Activated naive CD8-positive, alpha-beta T cell treated with anti-CD3 and anti-CD28 coated beads, Interleukin-2, amount 50 U/mL, for 24 hours (primary cell): ENCODE measurements around the gene MAMLD1.

ENCODE experiments used
- ATAC-seq: fragments of 150-1000 bp; cut with Tn5 transposase; one replicate; pipeline ENCODE4 v1.10.0; 2021
- DNase-seq: peaks from one replicate; pipeline ENCODE4 v3.0.0; 2021
- H3K27ac Mint-ChIP-seq: one replicate; pipeline ENCODE4 v1.8.0; 2021; ENCODE audit warnings: mild to moderate bottlenecking, mixed read lengths
- H3K27me3 Mint-ChIP-seq: one replicate; pipeline ENCODE4 v1.8.0; 2021; ENCODE audit warnings: mixed read lengths
- H3K36me3 Mint-ChIP-seq: one replicate; pipeline ENCODE4 v1.8.0; 2021; ENCODE audit warnings: low read depth, mixed read lengths
- H3K4me1 Mint-ChIP-seq: one replicate; pipeline ENCODE4 v1.8.0; 2021; ENCODE audit warnings: mixed read lengths
- H3K4me3 Mint-ChIP-seq: one replicate; pipeline ENCODE4 v1.8.0; 2021; ENCODE audit warnings: mild to moderate bottlenecking, moderate library complexity, mixed read lengths
- H3K9me3 Mint-ChIP-seq: one replicate; pipeline ENCODE4 v1.8.0; 2021; ENCODE audit warnings: mixed read lengths

Gene MAMLD1

DNA sequence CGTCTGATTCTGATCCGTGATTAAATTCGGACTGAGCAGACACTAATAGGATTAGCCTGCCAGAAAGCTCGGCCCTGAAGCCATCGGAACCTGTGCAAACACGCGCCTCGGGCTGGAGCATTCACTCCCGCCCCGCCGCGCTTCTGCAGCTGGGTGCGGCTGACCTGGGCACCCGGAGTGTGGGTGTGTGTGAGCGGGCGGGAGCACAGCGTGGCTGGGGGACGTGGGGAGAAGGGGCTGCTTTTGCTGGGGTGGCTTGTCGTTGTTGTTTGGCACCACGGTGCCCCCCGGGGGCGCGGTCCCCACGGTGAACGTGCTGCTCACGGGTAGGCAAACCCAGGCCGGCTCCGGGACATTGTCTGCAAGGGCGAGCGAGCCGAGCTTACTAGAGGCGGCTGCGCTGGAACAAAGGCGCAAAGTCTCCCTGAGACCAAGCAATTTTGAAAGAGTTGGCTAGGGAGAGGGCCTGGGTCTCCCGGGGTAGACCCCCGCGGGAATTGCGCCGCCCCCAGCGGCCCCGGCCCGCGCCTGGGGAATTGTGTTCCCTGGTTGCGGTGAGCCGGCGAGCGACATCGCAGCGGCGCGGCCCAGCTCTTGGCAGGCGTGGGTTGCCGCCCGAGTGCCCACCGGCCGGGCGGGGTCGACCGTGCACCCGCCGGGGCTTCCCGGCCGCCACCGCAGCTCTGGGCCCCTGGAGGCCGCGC, 1.4 kb downstream of the MAMLD1 start:
- peaks cover 25% of the 10 kb centered on the region for H3K4me1 Mint-ChIP-seq
- ATAC-seq (no peak), DNase-seq (peak; percentile 22)
- H3K27me3 Mint-ChIP-seq = peaks cover 23% of the 10 kb centered on the region
- no peaks in the 10 kb centered on the region for H3K36me3 Mint-ChIP-seq
- no peak overlapping the region for H3K27ac Mint-ChIP-seq
- no peaks in the 10 kb centered on the region for H3K9me3 Mint-ChIP-seq
- H3K4me3 Mint-ChIP-seq = peak overlapping the region; percentile 65

DNA sequence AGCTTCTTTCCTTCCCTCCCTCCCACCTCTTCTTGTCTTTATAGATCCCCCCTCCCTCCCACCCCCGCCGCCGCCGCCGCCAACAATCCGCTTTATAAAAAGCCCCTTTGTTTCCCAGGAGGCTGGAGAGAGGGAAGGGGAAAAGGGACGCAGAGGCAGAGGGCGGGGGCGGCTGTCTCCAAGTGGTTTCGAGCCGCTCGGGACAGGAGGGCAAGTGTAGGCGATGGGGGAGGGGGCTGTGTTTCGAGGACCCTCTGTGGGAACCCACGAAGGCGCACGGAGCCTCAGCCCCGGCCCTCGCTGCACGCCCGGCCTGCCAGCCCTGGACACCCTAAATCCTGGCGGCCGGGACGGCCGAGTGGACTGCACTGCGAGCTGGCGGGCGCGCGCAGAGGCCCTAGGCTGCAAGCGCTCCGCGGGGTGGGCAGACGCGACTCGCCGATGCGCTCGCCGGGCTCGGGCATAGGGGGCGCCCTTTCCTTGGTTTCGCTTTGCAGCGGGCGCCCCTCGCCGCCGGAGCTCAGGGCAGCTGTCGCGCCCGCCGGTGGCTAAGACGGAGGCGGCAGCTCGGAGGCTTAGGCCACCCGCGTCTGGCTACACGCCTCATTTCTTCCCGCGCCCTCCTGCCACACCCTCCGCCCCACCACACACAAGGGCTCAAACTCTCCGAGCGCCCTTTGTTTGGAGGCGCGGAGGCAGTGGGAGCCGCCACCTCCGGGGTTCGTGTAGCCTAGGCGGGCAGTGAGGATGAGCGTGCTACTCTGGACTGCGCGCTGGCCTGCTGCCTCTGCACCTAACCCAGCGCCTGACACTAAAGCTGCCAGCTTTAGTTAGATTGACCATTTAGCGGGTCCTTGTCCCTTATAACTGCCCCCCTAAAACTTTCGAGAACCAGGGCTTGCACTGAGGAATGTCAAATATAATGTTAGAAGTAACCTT, 2.2 kb downstream of the MAMLD1 start:
- DNase-seq (peak; percentile 73), ATAC-seq (peak; percentile 22)
- no peak overlapping the region for H3K27ac Mint-ChIP-seq
- H3K36me3 Mint-ChIP-seq = no peaks in the 10 kb centered on the region
- peaks cover 25% of the 10 kb centered on the region for H3K4me1 Mint-ChIP-seq
- H3K27me3 Mint-ChIP-seq = peaks cover 14% of the 10 kb centered on the region
- peak overlapping the region; percentile 76 for H3K4me3 Mint-ChIP-seq
- no peaks in the 10 kb centered on the region for H3K9me3 Mint-ChIP-seq

DNA sequence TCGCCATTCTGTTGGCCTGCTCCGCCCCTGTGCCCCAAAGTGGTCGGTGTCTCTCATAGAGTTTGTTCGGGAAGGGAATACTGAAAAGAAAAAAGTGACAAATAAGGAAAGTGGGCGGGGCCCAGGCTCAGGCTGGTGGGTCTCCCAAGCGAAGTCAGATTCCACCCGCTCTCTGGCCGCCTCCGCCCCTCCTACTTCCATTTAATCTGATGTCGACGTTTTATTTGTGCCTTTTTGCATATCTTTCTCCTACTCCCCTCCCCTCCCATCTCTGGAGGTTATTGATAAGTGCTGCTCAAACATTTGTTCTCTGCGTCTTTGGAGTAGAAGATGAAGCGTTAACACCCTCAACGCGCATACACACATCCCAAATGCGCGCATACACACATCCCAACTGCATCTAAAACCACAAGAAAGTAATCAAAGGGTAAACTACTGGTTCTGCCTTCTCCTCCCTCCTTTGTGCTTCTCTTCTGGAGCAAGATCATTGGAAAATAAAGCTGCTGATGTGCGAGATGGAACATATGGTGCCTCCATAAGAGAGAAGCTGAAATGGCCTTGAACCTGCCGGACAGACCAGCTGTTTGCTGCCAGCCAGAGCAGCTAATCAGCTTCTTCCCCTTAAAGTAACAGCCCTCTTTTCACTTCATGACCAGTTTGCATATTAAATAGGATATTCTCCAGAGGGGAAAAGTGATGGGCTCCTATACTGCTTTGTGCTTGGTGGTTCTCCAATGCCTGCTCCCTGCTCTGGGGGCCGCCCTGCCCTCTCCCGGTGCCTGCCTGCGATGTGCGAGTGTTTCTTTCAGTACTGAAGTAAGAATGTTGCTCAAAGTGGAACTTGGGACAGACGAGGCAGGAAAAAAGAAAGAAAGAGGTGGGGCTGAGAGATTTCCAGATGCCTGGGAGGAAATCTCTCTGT, 3.1 kb downstream of the MAMLD1 start:
- Mint-ChIP-seq H3K9me3 (no peaks in the 10 kb centered on the region), H3K36me3 (no peaks in the 10 kb centered on the region), H3K4me1 (peaks cover 25% of the 10 kb centered on the region), H3K27me3 (peaks cover 6% of the 10 kb centered on the region), H3K27ac (peak overlapping the region; percentile 67), H3K4me3 (peak overlapping the region; percentile 76)
- DNase-seq = peak; percentile 6
- no peak for ATAC-seq

DNA sequence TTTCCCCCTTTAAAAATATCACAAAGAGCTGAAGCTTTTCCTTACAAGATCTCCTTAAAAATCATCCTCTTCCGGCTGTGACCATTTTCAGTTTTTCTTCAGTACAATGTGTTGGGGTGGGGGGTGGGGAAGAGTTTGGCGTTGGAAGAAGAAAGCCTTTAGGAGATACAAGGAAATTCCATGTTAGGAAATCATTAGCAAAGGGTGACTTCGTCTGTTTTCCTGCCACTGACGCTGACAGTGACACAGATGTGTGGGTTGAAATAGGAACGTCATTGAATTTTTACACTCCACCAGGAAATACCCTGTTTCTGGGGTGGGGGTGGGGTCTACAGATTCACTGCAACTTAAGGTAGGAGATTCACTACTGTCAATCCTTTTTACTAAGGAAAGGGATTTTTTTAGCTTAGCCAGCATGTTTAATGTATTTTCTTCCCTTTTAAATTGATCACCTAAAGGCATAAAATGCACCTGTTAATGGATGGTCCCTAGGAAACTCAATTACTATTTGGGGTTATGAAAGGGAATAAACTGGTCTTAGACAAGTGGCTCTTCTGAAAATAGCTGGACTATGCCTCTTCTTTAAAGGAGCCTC, 3.9 kb downstream of the MAMLD1 start:
- H3K27me3 Mint-ChIP-seq = peaks cover 3% of the 10 kb centered on the region
- ATAC-seq (no peak), DNase-seq (peak; percentile 2)
- no peaks in the 10 kb centered on the region for H3K9me3 Mint-ChIP-seq
- H3K4me3 Mint-ChIP-seq = peak overlapping the region; percentile 76
- H3K36me3 Mint-ChIP-seq = no peaks in the 10 kb centered on the region
- peak overlapping the region; percentile 67 for H3K27ac Mint-ChIP-seq
- H3K4me1 Mint-ChIP-seq = peaks cover 22% of the 10 kb centered on the region

DNA sequence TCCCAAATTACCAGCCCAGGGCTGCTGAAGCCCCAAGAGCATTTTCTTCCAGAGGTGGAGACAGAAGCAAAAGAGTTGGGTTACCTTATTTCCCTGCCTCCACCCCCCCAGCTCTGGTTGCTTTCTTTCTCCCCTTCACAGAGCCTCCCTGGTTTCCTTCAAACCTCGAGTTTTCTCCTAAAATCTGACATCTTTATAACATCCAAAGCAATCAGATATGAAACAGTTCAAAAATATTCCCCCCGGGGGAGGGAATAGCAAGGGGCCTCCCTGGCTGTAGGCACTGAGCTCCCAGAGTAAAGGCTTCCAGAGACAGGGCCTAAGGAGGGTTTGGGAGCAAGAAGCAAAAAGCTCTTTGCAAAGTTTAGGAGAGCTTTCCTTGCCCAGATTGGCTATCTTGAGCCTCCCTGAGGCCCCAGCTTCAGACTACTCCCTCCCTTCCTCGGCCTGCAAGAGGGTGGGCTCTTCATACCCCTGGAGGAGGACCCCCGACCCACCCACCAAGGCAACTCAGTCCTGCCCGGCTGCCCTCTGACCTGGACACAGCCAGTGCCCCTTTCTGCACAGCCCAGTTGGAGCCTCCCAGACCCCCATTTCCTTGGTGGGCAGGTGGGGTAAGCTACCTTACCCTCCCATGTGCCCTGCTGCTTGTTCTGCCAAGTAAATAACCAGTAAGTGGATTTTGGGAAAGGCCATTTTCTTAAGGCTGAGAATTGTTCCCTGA, 7.6 kb downstream of the MAMLD1 start:
- Mint-ChIP-seq H3K36me3 (no peaks in the 10 kb centered on the region), H3K4me3 (no peak overlapping the region), H3K27ac (no peak overlapping the region), H3K27me3 (no peaks in the 10 kb centered on the region), H3K4me1 (peaks cover 16% of the 10 kb centered on the region), H3K9me3 (no peaks in the 10 kb centered on the region)
- ATAC-seq = no peak
- DNase-seq = no peak

DNA sequence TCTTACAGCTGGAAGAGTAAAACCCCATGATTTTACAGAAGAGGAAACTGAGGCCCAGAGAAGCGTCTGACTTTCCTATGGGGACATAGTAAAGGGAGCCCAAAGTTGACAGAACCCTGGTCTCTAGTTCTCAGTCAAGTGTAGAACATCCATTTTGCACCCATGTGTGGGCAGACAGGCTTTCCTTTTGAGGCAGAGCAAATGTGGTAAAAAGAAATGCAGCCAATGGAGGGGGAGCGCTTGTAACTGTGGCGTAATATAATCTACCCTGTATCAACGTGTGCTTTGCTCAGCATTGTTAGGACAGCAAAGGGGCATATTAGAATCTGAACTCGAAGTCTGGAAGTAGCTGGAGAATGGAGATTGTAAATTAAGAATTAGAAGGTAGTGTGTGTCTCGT, 8.8 kb downstream of the MAMLD1 start:
- Mint-ChIP-seq H3K27ac (no peak overlapping the region), H3K4me1 (peaks cover 6% of the 10 kb centered on the region), H3K4me3 (no peak overlapping the region), H3K27me3 (no peaks in the 10 kb centered on the region), H3K9me3 (no peaks in the 10 kb centered on the region), H3K36me3 (no peaks in the 10 kb centered on the region)
- DNase-seq (no peak), ATAC-seq (no peak)

DNA sequence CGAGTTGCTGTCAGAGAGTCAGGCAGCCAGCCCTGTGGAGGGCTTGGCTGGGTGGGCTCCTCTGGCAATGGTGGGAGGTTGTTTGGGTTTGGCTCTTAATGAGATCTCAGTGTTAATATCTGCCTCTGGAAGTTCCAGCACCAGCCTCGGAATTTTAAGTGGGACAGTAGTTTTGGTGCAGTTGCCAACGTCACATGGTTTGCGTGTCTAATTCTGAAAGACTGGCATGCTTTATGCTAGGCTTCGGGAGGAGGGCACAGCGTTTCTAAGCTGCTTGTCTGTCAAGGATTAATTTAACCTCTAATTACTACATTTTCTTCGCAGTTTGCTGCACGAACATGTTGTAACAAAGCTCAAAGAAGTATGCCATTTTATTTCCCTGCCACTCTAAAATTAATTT, 9.2 kb downstream of the MAMLD1 start:
- Mint-ChIP-seq H3K36me3 (no peaks in the 10 kb centered on the region), H3K9me3 (no peaks in the 10 kb centered on the region), H3K27ac (no peak overlapping the region), H3K4me3 (no peak overlapping the region), H3K27me3 (no peaks in the 10 kb centered on the region), H3K4me1 (peaks cover 4% of the 10 kb centered on the region)
- ATAC-seq = no peak
- no peak for DNase-seq

DNA sequence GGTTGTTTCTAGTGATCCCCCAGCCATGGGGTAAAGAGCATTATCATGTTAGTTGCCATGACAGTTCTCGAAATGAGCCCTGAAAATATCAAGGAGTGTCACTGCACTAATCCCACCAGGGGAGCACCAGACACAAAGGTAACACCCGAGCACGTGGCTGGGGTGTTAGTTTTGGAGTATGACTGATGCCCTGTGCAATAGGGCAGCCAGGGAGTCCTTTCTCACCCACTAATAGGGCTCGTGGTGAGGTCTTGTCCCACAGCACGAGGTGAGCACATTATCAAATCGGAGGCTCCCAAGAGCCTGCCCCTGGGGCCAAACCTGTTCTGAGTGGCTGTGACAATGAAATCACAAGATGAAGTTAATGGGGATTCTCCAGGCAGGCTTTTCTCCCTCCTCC, 9.6 kb downstream of the MAMLD1 start:
- Mint-ChIP-seq H3K4me3 (no peak overlapping the region), H3K27ac (no peak overlapping the region), H3K36me3 (no peaks in the 10 kb centered on the region), H3K4me1 (peaks cover 4% of the 10 kb centered on the region), H3K27me3 (no peaks in the 10 kb centered on the region), H3K9me3 (no peaks in the 10 kb centered on the region)
- DNase-seq = no peak
- no peak for ATAC-seq

DNA sequence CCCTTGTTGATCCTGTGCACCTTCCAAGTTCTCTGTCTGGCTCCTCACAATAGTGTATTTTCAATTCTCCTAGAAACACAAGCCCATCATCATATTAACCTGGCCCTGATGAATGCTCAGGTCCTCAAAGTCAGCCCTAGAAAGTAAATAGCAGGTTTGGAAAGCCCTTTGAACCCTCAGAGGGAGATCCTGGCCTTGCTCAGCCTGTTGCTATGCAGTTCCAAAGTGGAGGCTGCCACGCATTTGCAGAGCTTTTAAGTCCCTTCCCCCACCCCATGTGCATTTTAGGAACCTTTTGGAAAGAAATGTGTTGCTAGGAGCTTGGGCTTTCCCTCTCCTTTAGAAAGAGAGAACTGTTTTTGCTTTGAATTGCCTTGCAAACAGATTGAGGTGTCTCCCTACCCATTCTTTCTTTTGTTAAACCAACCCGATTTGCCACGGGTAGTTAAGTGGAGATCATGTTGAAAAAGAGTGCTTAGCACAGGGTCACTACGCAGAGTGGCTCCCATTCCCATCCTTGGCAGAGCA, 12.2 kb downstream of the MAMLD1 start:
- Mint-ChIP-seq H3K9me3 (no peaks in the 10 kb centered on the region), H3K27ac (no peak overlapping the region), H3K4me3 (no peak overlapping the region), H3K27me3 (no peaks in the 10 kb centered on the region), H3K4me1 (peaks cover 4% of the 10 kb centered on the region), H3K36me3 (no peaks in the 10 kb centered on the region)
- no peak for ATAC-seq
- DNase-seq = no peak

DNA sequence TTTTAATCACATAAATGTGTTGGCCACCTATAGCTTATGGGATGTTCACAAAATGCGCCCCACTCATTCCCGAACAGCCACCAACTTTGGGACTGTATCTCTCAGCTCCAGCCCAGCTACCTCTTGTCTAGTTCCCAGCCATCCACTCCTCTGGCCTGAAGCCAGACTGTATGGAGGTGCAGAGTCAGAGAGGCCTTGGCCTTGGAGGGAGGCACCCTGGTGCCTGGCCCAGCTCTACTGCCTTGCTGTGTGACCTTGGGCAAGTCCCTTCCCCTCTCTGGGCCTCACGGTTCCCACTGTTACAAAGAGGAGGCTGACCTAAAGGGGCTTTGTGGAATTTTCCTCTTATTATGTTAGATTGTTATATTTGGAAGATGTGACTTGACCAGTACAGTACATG, 13.9 kb downstream of the MAMLD1 start:
- ATAC-seq (peak; percentile 36), DNase-seq (no peak)
- Mint-ChIP-seq H3K4me1 (peaks cover 4% of the 10 kb centered on the region), H3K4me3 (no peak overlapping the region), H3K9me3 (no peaks in the 10 kb centered on the region), H3K36me3 (no peaks in the 10 kb centered on the region), H3K27ac (peak overlapping the region; percentile 42), H3K27me3 (no peaks in the 10 kb centered on the region)

DNA sequence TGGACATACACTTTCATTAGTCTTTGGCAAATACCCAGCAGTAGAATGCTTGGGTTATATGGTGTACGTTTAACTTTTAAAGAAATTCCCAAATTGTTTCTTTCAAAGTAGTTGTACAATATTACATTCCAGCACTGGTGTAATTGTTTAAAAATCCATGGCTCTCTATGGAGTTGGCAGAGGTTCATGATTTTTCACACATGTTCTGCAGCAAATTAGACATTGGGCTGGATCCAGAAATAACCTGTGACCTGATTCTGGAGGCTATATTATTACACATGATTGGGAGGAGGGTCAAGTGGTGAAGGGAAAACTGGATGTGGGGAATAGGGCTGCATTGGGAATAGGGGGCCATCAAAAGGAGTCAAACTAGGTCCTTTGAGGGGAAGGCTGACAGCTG, 41.9 kb downstream of the MAMLD1 start:
- no peak overlapping the region for H3K4me3 Mint-ChIP-seq
- ATAC-seq = no peak
- H3K27ac Mint-ChIP-seq = no peak overlapping the region
- H3K27me3 Mint-ChIP-seq = no peaks in the 10 kb centered on the region
- no peaks in the 10 kb centered on the region for H3K9me3 Mint-ChIP-seq
- no peak for DNase-seq
- peaks cover 19% of the 10 kb centered on the region for H3K4me1 Mint-ChIP-seq
- H3K36me3 Mint-ChIP-seq = no peaks in the 10 kb centered on the region

DNA sequence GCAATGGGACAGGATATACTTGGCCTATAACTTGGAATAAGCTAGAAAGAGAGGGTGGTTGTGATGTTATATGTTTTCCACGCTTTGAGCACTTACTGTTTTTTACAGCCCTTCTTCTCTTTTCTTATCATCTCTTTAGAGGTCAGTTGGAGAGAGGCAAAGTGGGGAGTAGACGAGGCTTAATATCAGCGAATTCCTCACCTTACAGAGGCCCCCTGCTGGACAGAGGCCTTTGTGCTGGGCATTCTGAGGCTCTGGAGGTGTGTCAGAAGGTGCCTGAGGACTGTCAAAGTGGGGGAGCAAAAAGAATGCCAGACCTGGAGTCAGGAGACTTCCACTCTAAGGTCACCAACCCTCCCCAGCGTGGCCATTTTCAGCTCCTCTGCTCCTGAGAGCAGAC, 42.5 kb downstream of the MAMLD1 start:
- no peak for ATAC-seq
- Mint-ChIP-seq H3K27ac (no peak overlapping the region), H3K9me3 (no peaks in the 10 kb centered on the region), H3K36me3 (no peaks in the 10 kb centered on the region), H3K4me3 (no peak overlapping the region), H3K27me3 (no peaks in the 10 kb centered on the region), H3K4me1 (peaks cover 24% of the 10 kb centered on the region)
- no peak for DNase-seq

DNA sequence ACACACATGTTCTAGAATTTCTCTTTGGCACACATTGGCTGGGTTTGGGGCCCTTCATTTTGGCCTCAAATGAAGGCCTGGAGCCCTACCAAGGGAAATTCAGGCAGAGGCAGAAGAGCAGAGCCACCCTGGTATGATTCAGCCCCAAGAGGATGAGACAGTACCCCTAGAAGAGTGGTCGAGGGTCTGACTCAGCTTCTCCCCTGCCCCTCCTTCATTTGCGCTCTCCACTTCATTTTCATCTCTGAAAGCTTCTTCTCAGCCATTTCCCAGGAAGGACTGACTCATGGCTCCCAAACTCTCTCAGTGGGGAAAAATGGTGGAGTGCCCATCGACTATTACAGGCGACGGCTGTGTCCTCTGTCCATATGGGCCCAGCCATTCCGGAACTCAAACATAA, 43.5 kb downstream of the MAMLD1 start:
- Mint-ChIP-seq H3K36me3 (no peaks in the 10 kb centered on the region), H3K27me3 (no peaks in the 10 kb centered on the region), H3K9me3 (no peaks in the 10 kb centered on the region), H3K4me1 (peaks cover 26% of the 10 kb centered on the region), H3K4me3 (no peak overlapping the region), H3K27ac (no peak overlapping the region)
- peak; percentile 65 for ATAC-seq
- no peak for DNase-seq
